ENCODE results near the gene ANGPTL1.

DNA sequence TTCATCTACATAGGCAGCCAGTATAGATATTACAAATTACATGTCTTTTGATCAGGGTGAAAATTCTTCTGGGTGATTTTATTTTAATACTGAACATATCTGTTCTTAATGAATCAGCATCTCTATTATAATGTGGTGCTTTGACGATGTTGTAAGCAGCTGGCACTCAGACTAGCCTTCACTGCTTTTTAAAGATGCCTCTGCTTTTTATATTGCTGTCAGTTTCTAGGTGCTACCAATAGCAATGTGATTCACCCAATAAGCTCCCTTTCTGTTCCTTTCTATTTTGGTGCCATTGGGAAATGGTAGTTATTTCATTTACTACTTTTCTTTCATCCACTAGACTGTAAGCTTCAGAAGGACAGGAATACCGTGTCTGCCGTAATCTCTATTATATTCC is 11.1 kb upstream of the ANGPTL1 start:
- TF ChIP-seq CTCF (IDR thresholded peaks at IDR 0.05; ENCODE audit: low read depth, low read length) (no peak), MYC (IDR thresholded peaks at IDR 0.05; ENCODE audit: low read depth, low read length) (no peak), MAX (IDR thresholded peaks at IDR 0.05; ENCODE audit: low read depth, low read length) (no peak)
